ENCODE measurements around the gene SRA1. TPM values are rescaled to one million over a fixed set of nuclear protein-coding genes. Genes with fewer than 3 reads are reported as not detected.

SRA1 gene
- total RNA-seq, 2 donors from 2014 or later = 24.6 to 27.9 TPM

GRCh38 chr5:140561753-140562523 lies 4.7 kb upstream of the SRA1 start:
- no peak overlapping the region for H3K27ac ChIP-seq
- DNase-seq (ENCODE audit: low spot score) = peak; percentile 36
- no peak for TF ChIP-seq CTCF (IDR thresholded peaks at IDR 0.05)
- H3K9me3 ChIP-seq = no peaks in the 10 kb centered on the region
- peaks cover 0 to 37% of the 10 kb centered on the region in 2 donors for H3K4me1 ChIP-seq
- no peaks in the 10 kb centered on the region for H3K27me3 ChIP-seq
- H3K4me3 ChIP-seq = no peak overlapping the region
- H3K36me3 ChIP-seq = peaks cover 4% of the 10 kb centered on the region

GRCh38 chr5:140560227-140560626 lies 3.0 kb upstream of the SRA1 start:
- peaks cover 0 to 36% of the 10 kb centered on the region in 2 donors for H3K4me1 ChIP-seq

DNA sequence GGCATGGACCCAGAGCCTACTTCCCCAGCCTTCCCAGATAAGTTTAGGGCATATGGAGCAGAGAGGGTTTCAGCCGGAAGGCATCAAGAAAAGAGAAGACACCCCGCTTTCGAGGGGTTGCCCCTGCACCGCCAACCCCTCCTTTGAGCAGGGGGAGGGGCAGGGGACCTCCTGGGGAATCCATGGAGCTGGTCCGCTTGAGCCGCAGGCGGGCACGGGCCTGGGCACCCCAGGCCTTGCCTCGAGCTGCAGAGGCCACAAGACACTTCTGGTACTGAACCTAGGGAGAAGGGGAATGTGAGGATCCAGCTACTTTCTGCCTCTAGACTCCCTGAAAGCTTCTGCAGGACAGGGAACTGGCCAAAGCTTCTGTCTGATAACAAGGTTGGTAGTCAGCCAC lies 1.3 kb upstream of the SRA1 start:
- no peak for DNase-seq (ENCODE audit: low spot score)
- Histone ChIP-seq H3K9me3 (no peaks in the 10 kb centered on the region), H3K27me3 (no peaks in the 10 kb centered on the region), H3K36me3 (no peaks in the 10 kb centered on the region), H3K27ac (peak overlapping the region in 1 of 2 donors; percentile 95), H3K4me1 (peaks cover 0 to 44% of the 10 kb centered on the region in 2 donors), H3K4me3 (no peak overlapping the region)
- TF ChIP-seq CTCF (IDR thresholded peaks at IDR 0.05) = no peak

More at GRCh38 chr5:140560227-140560626, 3.0 kb upstream of the SRA1 start:
- no peak overlapping the region for H3K27ac ChIP-seq
- H3K4me3 ChIP-seq = no peak overlapping the region
- peak; percentile 54 for DNase-seq (ENCODE audit: low spot score)
- no peaks in the 10 kb centered on the region for H3K9me3 ChIP-seq
- TF ChIP-seq CTCF (IDR thresholded peaks at IDR 0.05) = no peak
- H3K36me3 ChIP-seq = no peaks in the 10 kb centered on the region
- H3K27me3 ChIP-seq = no peaks in the 10 kb centered on the region

DNA sequence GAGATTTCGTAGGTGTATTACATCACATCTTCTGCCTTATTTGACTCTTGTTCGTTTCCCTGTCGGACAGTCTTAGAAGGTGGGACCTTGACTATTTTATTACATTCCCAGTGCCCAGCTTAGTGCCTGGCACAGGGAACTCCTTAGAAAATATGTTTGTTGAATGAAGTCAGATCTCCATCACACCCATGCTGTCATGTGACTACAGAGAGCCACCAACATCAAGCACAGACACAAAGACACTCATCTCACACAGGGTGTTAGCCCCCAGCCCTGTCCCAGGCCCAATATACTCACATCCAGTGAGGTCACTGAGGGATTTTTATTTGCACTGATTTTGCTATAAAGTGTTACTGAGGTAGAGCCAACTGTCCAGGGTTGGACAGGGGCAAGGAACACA lies 692 bp upstream of the SRA1 start:
- TF ChIP-seq CTCF (IDR thresholded peaks at IDR 0.05) = no peak
- Histone ChIP-seq H3K4me3 (no peak overlapping the region), H3K9me3 (no peaks in the 10 kb centered on the region), H3K36me3 (peaks cover under 1% of the 10 kb centered on the region), H3K4me1 (peaks cover 0 to 38% of the 10 kb centered on the region in 2 donors), H3K27me3 (no peaks in the 10 kb centered on the region), H3K27ac (peak overlapping the region; percentile 88 to 95)
- DNase-seq (ENCODE audit: low spot score) = peak; percentile 44

DNA sequence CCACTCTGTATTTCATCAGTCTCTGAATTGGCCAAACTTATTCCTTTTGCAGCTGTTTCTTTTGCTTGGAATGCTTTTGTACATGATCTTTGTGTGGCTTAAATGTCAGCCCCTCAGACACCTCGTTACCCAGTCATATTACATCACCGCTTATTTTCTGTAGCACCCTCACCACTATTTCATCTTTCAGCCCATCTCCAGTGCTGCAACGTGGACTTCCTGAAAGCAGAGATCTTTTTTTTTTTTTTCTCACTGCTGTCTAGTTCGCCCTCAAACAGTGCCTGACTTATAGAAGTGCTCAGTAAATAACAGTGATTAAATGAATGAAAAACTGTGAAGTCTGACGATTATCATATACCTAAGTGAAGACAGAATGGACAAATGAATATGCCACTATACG lies 835 bp downstream of the SRA1 start:
- Histone ChIP-seq H3K4me3 (peak overlapping the region; percentile 82 to 85), H3K36me3 (peaks cover 11% of the 10 kb centered on the region), H3K4me1 (peaks cover 0 to 36% of the 10 kb centered on the region in 2 donors), H3K27ac (peak overlapping the region in 1 of 2 donors; percentile 95), H3K9me3 (no peaks in the 10 kb centered on the region), H3K27me3 (no peaks in the 10 kb centered on the region)
- no peak for TF ChIP-seq CTCF (IDR thresholded peaks at IDR 0.05)
- no peak for DNase-seq (ENCODE audit: low spot score)
